GM12865 (cell line): ENCODE results near the gene PPP4R3B.

Experiments
- DNase-seq: peaks from one replicate; pipeline ENCODE4 v3.0.0; 2010; ENCODE audit warnings: low read depth
- H3K4me3 ChIP-seq: 2 replicates; pipeline ENCODE4 v1.5.1; 2011; ENCODE audit warnings: mild to moderate bottlenecking, low read depth, low read length, control low read depth
- CTCF ChIP-seq: IDR thresholded peaks from 2 replicates; pipeline ENCODE4 v1.5.1; 2011; ENCODE audit warnings: low read length, control low read depth, low read depth, inconsistent platforms; ENCODE audit not compliant: insufficient read depth; ENCODE audit errors: missing control alignments

Gene PPP4R3B

GRCh38 chr2:55610954-55611743 lies 6.3 kb downstream of the PPP4R3B start:
- TF ChIP-seq CTCF, result no peak
- DNase-seq, result no peak
- no peak overlapping the region for H3K4me3 ChIP-seq

- no peak overlapping the region for H3K4me3 ChIP-seq
- no peak for TF ChIP-seq CTCF
- no peak for DNase-seq
Observed at GRCh38 chr2:55609938-55610578, 7.4 kb downstream of the PPP4R3B start.

GRCh38 chr2:55609193-55609794 lies 8.1 kb downstream of the PPP4R3B start:
- DNase-seq, result no peak
- no peak for TF ChIP-seq CTCF
- no peak overlapping the region for H3K4me3 ChIP-seq

- H3K4me3 ChIP-seq, result no peak overlapping the region
- no peak for DNase-seq
- no peak for TF ChIP-seq CTCF
Observed at GRCh38 chr2:55607717-55608116, 9.7 kb downstream of the PPP4R3B start.

- no peak for TF ChIP-seq CTCF
- H3K4me3 ChIP-seq, result no peak overlapping the region
- no peak for DNase-seq
Observed at GRCh38 chr2:55604027-55604565, 13.3 kb downstream of the PPP4R3B start.

GRCh38 chr2:55601849-55602248 lies 15.6 kb downstream of the PPP4R3B start:
- no peak overlapping the region for H3K4me3 ChIP-seq
- DNase-seq, result no peak
- no peak for TF ChIP-seq CTCF
